ENCODE results near the gene OPRL1.

DNA sequence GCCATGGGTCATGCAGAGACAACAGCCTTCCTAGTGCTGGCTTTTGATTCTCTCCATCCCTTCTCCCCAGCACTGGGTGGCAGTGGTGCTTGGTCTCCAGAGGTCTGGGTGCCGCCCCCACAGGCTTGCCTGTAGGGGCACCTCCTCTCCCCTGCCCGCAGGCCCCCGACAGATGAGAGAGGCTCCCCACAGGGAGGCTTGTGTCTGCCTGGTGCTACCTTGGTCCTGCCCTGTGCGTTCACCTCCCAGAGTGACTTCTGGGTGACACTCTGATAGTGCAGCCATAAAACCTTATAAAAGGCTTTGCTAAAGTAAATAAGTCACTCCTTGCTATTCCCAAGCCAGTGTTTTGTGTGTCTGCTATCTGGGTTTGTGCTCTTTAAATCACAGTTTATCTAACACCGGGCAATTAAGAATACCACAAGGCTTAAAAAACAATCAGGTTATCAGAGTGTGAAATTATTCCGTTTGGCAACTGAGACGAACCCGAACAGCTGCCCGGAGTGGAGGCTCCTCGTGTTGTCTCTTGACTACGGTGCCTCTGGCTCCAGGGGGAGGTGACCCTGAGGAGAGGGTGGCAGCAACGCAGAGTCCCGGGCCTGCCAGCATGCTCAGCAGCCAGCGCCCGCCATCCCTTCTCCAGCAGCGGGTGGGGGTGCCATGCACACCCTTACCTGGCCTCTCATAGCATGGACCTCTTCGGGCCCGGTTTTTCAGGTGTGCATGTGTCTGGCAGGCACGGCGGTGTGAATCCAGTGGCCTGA is 49.3 kb upstream of the OPRL1 start:
- TF ChIP-seq EZH2 (IDR thresholded peaks at IDR 0.05; ENCODE audit: borderline replicate concordance, insufficient read depth, low read depth, low read length, poor library complexity, severe bottlenecking) (no peak), CTCF (IDR thresholded peaks at IDR 0.05) (no peak)

Data from B cell (primary cell).